Cardiac muscle cell (in vitro differentiated cells and primary cell): ENCODE measurements around the gene TENT5C. TPM values are rescaled to one million over a fixed set of nuclear protein-coding genes. Genes with fewer than 3 reads are reported as not detected.

Experiments
- DNase-seq, 2 donors: peaks; one replicate each; pipeline versions ENCODE4 v3.0.0 to v3.0.0-alpha.2; 2010 to 2017; ENCODE audit warnings: low read depth in 1 of 2, low spot score in 1 of 2
- H3K27ac ChIP-seq: fragments of 200-600 bp; sonication (generic); 2 replicates; pipeline ENCODE4 v1.5.1; 2016
- H3K27me3 ChIP-seq: fragments of 200-600 bp; sonication (generic); 2 replicates; pipeline ENCODE4 v1.6.0; 2016; ENCODE audit warnings: control low read depth
- H3K36me3 ChIP-seq: fragments of 200-600 bp; sonication (generic); 2 replicates; pipeline ENCODE4 v1.5.1; 2016; ENCODE audit warnings: control low read depth
- H3K4me1 ChIP-seq: fragments of 200-600 bp; sonication (generic); 2 replicates; pipeline ENCODE4 v1.8.1; 2017; ENCODE audit warnings: low read depth, mild to moderate bottlenecking, mixed run types
- H3K4me3 ChIP-seq: fragments of 200-600 bp; sonication (generic); 2 replicates; pipeline ENCODE4 v1.5.1; 2016; ENCODE audit warnings: mild to moderate bottlenecking
- H3K9me3 ChIP-seq: fragments of 200-600 bp; sonication (generic); 2 replicates; pipeline ENCODE4 v1.5.1; 2017; ENCODE audit warnings: low read depth, mild to moderate bottlenecking, control low read depth
- polyA plus RNA-seq: library from polyadenylated mRNA; unstranded; fragments of >200 nt; fragmentation: Nextera tagmentation; extraction: Ambion mirVana; gene quantifications from 2 replicates; pipeline ENCODE4 v1.2.1, GENCODE V29; 2016
- total RNA-seq: library from RNA; depleted of rRNA; stranded (reverse); fragments of >200 nt; gene quantifications from 2 replicates; pipeline ENCODE4 v1.2.3, GENCODE V29; 2016
- TF ChIP-seq, protein P1 (sequence below): IDR thresholded peaks from 2 replicates; pipeline ENCODE4 v1.5.1; 2012; ENCODE audit warnings: low read depth, mild to moderate bottlenecking, low read length

Gene TENT5C
- total and polyA plus RNA-seq, 2 experiments from 2014 or later, result 0.63 to 1.1 TPM

DNA sequence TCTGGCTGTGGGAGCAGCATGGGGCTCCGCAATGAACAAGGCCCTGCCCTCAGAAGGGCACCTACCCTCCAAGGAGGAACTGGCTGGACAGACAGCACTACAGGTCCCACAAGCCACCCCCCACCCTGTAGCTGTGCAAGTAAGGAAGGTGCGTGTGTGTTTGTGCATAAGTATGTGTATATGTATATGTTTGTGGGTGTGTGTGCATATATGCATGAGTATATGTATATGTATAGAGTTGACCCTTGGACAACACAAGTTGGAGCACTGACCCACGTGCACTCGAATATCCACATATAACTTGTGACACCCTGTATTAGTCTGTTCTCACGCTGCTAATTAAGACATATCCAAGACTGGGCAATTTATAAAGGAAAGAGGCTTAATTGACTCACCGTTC is 22.6 kb upstream of the TENT5C start:
- Histone ChIP-seq H3K9me3 (no peaks in the 10 kb centered on the region), H3K27me3 (no peaks in the 10 kb centered on the region), H3K4me3 (no peak overlapping the region), H3K27ac (no peak overlapping the region), H3K4me1 (no peaks in the 10 kb centered on the region), H3K36me3 (no peaks in the 10 kb centered on the region)
- TF ChIP-seq, protein P1, sequence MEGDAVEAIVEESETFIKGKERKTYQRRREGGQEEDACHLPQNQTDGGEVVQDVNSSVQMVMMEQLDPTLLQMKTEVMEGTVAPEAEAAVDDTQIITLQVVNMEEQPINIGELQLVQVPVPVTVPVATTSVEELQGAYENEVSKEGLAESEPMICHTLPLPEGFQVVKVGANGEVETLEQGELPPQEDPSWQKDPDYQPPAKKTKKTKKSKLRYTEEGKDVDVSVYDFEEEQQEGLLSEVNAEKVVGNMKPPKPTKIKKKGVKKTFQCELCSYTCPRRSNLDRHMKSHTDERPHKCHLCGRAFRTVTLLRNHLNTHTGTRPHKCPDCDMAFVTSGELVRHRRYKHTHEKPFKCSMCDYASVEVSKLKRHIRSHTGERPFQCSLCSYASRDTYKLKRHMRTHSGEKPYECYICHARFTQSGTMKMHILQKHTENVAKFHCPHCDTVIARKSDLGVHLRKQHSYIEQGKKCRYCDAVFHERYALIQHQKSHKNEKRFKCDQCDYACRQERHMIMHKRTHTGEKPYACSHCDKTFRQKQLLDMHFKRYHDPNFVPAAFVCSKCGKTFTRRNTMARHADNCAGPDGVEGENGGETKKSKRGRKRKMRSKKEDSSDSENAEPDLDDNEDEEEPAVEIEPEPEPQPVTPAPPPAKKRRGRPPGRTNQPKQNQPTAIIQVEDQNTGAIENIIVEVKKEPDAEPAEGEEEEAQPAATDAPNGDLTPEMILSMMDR, result no peak
- DNase-seq, result no peak

DNA sequence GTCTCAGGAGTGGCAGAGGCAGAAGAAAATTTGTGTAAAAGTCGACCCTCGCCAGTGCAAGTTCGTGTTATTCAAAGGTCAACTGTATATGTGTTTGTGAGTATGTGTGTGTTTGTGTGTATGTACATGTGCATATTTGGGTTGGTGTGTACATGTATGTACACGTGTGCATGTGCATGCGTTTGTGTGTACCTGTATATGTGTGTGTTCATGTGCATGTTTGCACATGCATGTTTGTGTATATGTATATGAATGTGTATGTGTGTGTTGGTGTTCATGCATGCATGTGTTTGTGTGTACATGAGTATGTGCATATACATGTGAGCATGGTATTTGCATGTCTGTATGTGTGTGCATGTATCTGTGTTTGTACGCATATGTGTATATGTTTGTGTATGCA is 21.7 kb upstream of the TENT5C start:
- H3K4me1 ChIP-seq, result no peaks in the 10 kb centered on the region
- TF ChIP-seq, protein P1, result no peak
- no peaks in the 10 kb centered on the region for H3K27me3 ChIP-seq
- no peak for DNase-seq
- no peaks in the 10 kb centered on the region for H3K36me3 ChIP-seq
- no peak overlapping the region for H3K27ac ChIP-seq
- no peak overlapping the region for H3K4me3 ChIP-seq
- H3K9me3 ChIP-seq, result no peaks in the 10 kb centered on the region

DNA sequence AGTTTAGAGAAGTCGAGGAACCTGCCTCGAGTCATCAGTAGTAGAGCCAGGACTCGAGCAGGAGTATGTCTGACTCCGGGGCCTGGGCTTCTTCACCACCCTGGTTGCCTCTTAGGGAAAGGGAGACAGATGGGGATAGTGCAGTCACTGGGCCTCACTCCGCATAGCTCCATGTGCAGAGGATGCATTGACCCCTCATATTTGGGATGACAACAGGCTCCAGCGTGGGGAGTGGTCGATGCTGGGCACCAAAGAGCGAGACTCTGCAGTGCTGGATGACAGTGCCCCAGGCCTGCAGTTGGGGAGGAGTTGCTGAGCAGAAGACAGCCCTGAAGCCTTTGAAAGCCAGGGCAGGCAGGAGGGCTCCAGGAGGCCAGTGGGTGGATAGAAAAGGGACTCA is 20.8 kb upstream of the TENT5C start:
- DNase-seq, result no peak
- Histone ChIP-seq H3K27me3 (no peaks in the 10 kb centered on the region), H3K9me3 (no peaks in the 10 kb centered on the region), H3K4me1 (no peaks in the 10 kb centered on the region), H3K36me3 (no peaks in the 10 kb centered on the region), H3K27ac (no peak overlapping the region), H3K4me3 (no peak overlapping the region)
- TF ChIP-seq, protein P1, result no peak

DNA sequence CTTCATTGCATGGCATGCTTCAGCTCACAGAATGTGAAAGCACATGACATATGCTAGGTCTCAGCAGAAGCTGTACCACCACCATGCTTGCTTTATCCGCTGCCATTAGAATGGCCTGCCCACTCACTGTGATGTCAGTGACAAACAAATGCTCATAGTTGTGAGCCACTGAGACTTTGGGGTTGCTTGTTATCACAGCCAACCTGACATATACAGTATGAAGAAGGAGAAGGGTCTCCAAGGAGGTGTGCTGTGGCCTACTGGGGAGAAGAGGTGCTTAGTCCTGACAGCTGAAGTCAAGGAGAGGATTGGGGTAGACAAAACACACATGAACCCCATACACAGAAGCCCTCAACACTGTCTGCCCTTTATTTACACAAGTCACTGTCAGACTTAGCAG is 19.5 kb upstream of the TENT5C start:
- TF ChIP-seq, protein P1, result no peak
- Histone ChIP-seq H3K9me3 (no peaks in the 10 kb centered on the region), H3K4me1 (no peaks in the 10 kb centered on the region), H3K36me3 (no peaks in the 10 kb centered on the region), H3K4me3 (no peak overlapping the region), H3K27me3 (no peaks in the 10 kb centered on the region), H3K27ac (no peak overlapping the region)
- no peak for DNase-seq

DNA sequence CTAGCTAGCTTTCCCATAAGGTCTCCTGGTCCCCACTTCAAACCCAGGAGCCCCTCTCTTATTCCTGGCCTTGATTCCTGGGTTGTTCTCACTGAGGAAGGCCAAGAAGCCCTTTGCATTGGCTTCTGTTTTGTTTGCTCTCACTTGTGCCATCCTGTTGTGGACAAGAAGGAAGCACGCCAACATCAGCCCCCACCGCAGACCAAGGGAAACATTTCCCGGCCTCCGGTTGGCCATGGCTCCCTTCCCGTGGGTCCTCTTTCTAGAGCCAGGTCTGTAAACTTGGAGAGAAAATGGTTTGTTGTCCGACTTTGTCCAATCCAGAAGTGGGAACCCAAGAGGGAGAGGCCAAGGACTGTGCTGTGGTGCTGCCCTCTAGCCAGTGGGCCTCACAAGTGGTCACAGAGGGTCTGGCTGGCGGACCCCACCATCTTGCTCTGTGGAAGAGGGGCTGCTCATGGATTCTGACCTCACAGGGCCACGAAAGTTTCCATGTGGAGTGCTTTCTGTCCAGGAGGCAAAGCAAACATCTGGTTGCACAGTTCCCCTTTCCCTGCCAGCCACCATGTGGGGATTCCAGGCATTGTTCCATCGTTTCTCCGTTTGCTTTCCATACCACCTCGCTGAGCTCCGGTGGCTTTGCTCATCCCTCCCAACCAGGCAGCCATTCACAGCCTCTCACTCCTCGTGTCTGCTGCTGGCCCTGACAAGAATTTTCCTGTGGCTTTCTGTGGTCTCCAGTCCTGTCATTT is 18.9 kb upstream of the TENT5C start:
- H3K4me1 ChIP-seq, result no peaks in the 10 kb centered on the region
- no peaks in the 10 kb centered on the region for H3K36me3 ChIP-seq
- H3K27ac ChIP-seq, result no peak overlapping the region
- TF ChIP-seq, protein P1, result no peak
- no peaks in the 10 kb centered on the region for H3K27me3 ChIP-seq
- no peaks in the 10 kb centered on the region for H3K9me3 ChIP-seq
- no peak overlapping the region for H3K4me3 ChIP-seq
- no peak for DNase-seq
